Stomach (tissue), 9 donors: ENCODE data around the gene PLCL2. TPM values are rescaled to one million over a fixed set of nuclear protein-coding genes. Genes with fewer than 3 reads are reported as not detected.

Experiments used
- DNase-seq, 2 donors: peaks; one replicate each; pipeline versions ENCODE4 v3.0.0 to v3.0.0-alpha.2; 2013 to 2019
- H3K27ac ChIP-seq, 5 donors: fragments of 200-600 bp in 4 of 5; sonication (generic) in 4 of 5; one replicate each; pipeline ENCODE4 v1.5.1; 2013 to 2019; ENCODE audit warnings: mild to moderate bottlenecking in 1 of 5, moderate library complexity in 1 of 5
- H3K27me3 ChIP-seq, 3 donors: fragments of 200-600 bp; sonication (generic); one replicate each; pipeline ENCODE4 v1.5.1; 2017 to 2019; ENCODE audit warnings: mixed run types in 1 of 3
- H3K36me3 ChIP-seq, 4 donors: fragments of 200-600 bp; sonication (generic); 1 replicate in 3 of 4; 2 replicates in 1 of 4; pipeline ENCODE4 v1.5.1; 2016 to 2019
- H3K4me1 ChIP-seq, 4 donors: fragments of 200-600 bp; sonication (generic); one replicate each; pipeline ENCODE4 v1.5.1; 2016 to 2019
- H3K4me3 ChIP-seq, 4 donors: fragments of 200-600 bp; sonication (generic) in 3 of 4; one replicate each; pipeline ENCODE4 v1.5.1; 2016 to 2019; ENCODE audit warnings: mild to moderate bottlenecking in 1 of 4
- H3K9me3 ChIP-seq, 4 donors: fragments of 200-600 bp; sonication (generic); one replicate each; pipeline ENCODE4 v1.5.1; 2016 to 2019
- CTCF ChIP-seq, 7 experiments: fragments of 450-650 bp in 4 of 7; fragments of 200-600 bp in 3 of 7; sonication (generic) in 3 of 7; IDR thresholded peaks; one replicate each; pipeline ENCODE4 v1.5.1; 2016 to 2019; ENCODE audit warnings: antibody characterized with exemption in 7 of 7, control low read depth in 2 of 7, mild to moderate bottlenecking in 1 of 7
- EP300 ChIP-seq: sonication (generic); formaldehyde crosslinking; IDR thresholded peaks from one replicate; pipeline ENCODE4 v1.6.1; 2017; ENCODE audit warnings: antibody characterized with exemption
- POLR2A ChIP-seq, 4 donors: fragments of 450-650 bp; IDR thresholded peaks; one replicate each; pipeline ENCODE4 v1.6.1; 2016; ENCODE audit warnings: antibody characterized with exemption in 4 of 4, control low read depth in 2 of 4, mild to moderate bottlenecking in 1 of 4, moderate library complexity in 1 of 4
- POLR2AphosphoS5 ChIP-seq, 3 donors: sonication (generic); formaldehyde crosslinking; IDR thresholded peaks; one replicate each; pipeline ENCODE4 v1.6.1; 2016; ENCODE audit warnings: antibody characterized with exemption in 3 of 3
- WGBS, 5 donors: extraction: QIAGEN DNeasy Blood & Tissue Kit in 3 of 5; methylation state at CpG; one replicate each; pipeline versions ENCODE4 v1.1.5 to v1.1.7; 2013 to 2018; 5-methylcytosine and 5-hydroxymethylcytosine counted together
- intact Hi-C: fragments of 100-400 bp; cut with DNase I; formaldehyde crosslinking; loops from one replicate; pipeline ENCODE4 v1.15.1; 2023; ENCODE audit warnings: low total_unique reads
- polyA plus RNA-seq, 3 donors: library from polyadenylated mRNA; stranded (reverse); fragments of 200-250 nt; gene quantifications; one replicate each; pipeline ENCODE4 v1.2.3, GENCODE V29; 2013
- total RNA-seq, 5 donors: library from RNA; depleted of rRNA; stranded (reverse); fragments of >200 nt; gene quantifications; one replicate each; pipeline versions ENCODE4 v1.1.0 to v1.2.3, GENCODE V29; 2014 to 2016
- donor health status: healthy with polysubstance abuse.
- donor health status: Bipolar disorder and iron deficiency.
- donor health status: healthy.

PLCL2 gene
- total and polyA plus RNA-seq, 8 donors: 1.0 to 34.9 (median 5.7) TPM

GRCh38 chr3:17081520-17081919 is 196.8 kb downstream of the PLCL2 start:
- Histone ChIP-seq H3K9me3 (no peaks in the 10 kb centered on the region), H3K4me3 (no peak overlapping the region), H3K4me1 (no peaks in the 10 kb centered on the region), H3K27ac (no peak overlapping the region), H3K36me3 (peaks cover 0 to 32% (median 22%) of the 10 kb centered on the region in 4 donors), H3K27me3 (no peaks in the 10 kb centered on the region)
- no peak for TF ChIP-seq POLR2A (IDR thresholded peaks at IDR 0.05)
- TF ChIP-seq POLR2AphosphoS5 (IDR thresholded peaks at IDR 0.05): no peak
- no peak for TF ChIP-seq CTCF (IDR thresholded peaks at IDR 0.05)
- TF ChIP-seq EP300: no peak
- 88 to 94% (median 92%) methylated on average over 4 of the region's 4 CpGs for WGBS, 5 donors
- intact Hi-C loops: no loop called here
- DNase-seq: no peak

GRCh38 chr3:17087509-17087908 is 202.8 kb downstream of the PLCL2 start:
- WGBS, 5 donors: 82 to 94% (median 88%) methylated on average over 4 of the region's 4 CpGs
- intact Hi-C loops: no loop called here
- no peak for DNase-seq

GRCh38 chr3:17088017-17088416 is 203.3 kb downstream of the PLCL2 start:
- no peaks in the 10 kb centered on the region for H3K27me3 ChIP-seq
- 77 to 92% (median 90%) methylated on average over 3 of the region's 3 CpGs for WGBS, 5 donors
- no peak overlapping the region for H3K27ac ChIP-seq
- H3K36me3 ChIP-seq: peaks cover 2 to 24% (median 14%) of the 10 kb centered on the region in 4 donors
- intact Hi-C loops: no loop called here
- H3K4me3 ChIP-seq: no peak overlapping the region
- peaks cover 0 to 13% (median 0%) of the 10 kb centered on the region in 4 donors for H3K4me1 ChIP-seq
- TF ChIP-seq CTCF (IDR thresholded peaks at IDR 0.05) (no peak), POLR2AphosphoS5 (IDR thresholded peaks at IDR 0.05) (no peak), POLR2A (IDR thresholded peaks at IDR 0.05) (no peak), EP300 (no peak)
- no peak for DNase-seq
- H3K9me3 ChIP-seq: no peaks in the 10 kb centered on the region

More at GRCh38 chr3:17087509-17087908, 202.8 kb downstream of the PLCL2 start:
- H3K27ac ChIP-seq: no peak overlapping the region
- no peaks in the 10 kb centered on the region for H3K27me3 ChIP-seq
- no peak overlapping the region for H3K4me3 ChIP-seq
- no peaks in the 10 kb centered on the region for H3K9me3 ChIP-seq
- H3K36me3 ChIP-seq: peaks cover 2 to 30% (median 16%) of the 10 kb centered on the region in 4 donors
- H3K4me1 ChIP-seq: peaks cover 0 to 13% (median 0%) of the 10 kb centered on the region in 4 donors
- TF ChIP-seq CTCF (IDR thresholded peaks at IDR 0.05) (no peak), POLR2A (IDR thresholded peaks at IDR 0.05) (no peak), EP300 (no peak), POLR2AphosphoS5 (IDR thresholded peaks at IDR 0.05) (no peak)

GRCh38 chr3:17088602-17089313 is 204.0 kb downstream of the PLCL2 start:
- no peaks in the 10 kb centered on the region for H3K9me3 ChIP-seq
- intact Hi-C loops: no loop called here
- no peak for DNase-seq
- H3K4me1 ChIP-seq: peaks cover 0 to 13% (median 0%) of the 10 kb centered on the region in 4 donors
- TF ChIP-seq CTCF (IDR thresholded peaks at IDR 0.05) (no peak), EP300 (no peak), POLR2A (IDR thresholded peaks at IDR 0.05) (no peak), POLR2AphosphoS5 (IDR thresholded peaks at IDR 0.05) (no peak)
- H3K27me3 ChIP-seq: no peaks in the 10 kb centered on the region
- H3K4me3 ChIP-seq: no peak overlapping the region
- no peak overlapping the region for H3K27ac ChIP-seq
- H3K36me3 ChIP-seq: peaks cover 2 to 20% (median 12%) of the 10 kb centered on the region in 4 donors
- WGBS, 5 donors: 83 to 90% (median 88%) methylated on average over 6 of the region's 6 CpGs
